HuH-7.5 (cell line): ENCODE results near the gene CC2D1A.
"Not testable (repeated sequence)": the region's sequence is repeated elsewhere in the genome, so short reads cannot be mapped to it uniquely, and the experiment has no call there.

Experiments used
- DNase-seq: peaks from one replicate; pipeline ENCODE4 v3.0.0; 2011; ENCODE audit warnings: low spot score

The CC2D1A gene

DNA sequence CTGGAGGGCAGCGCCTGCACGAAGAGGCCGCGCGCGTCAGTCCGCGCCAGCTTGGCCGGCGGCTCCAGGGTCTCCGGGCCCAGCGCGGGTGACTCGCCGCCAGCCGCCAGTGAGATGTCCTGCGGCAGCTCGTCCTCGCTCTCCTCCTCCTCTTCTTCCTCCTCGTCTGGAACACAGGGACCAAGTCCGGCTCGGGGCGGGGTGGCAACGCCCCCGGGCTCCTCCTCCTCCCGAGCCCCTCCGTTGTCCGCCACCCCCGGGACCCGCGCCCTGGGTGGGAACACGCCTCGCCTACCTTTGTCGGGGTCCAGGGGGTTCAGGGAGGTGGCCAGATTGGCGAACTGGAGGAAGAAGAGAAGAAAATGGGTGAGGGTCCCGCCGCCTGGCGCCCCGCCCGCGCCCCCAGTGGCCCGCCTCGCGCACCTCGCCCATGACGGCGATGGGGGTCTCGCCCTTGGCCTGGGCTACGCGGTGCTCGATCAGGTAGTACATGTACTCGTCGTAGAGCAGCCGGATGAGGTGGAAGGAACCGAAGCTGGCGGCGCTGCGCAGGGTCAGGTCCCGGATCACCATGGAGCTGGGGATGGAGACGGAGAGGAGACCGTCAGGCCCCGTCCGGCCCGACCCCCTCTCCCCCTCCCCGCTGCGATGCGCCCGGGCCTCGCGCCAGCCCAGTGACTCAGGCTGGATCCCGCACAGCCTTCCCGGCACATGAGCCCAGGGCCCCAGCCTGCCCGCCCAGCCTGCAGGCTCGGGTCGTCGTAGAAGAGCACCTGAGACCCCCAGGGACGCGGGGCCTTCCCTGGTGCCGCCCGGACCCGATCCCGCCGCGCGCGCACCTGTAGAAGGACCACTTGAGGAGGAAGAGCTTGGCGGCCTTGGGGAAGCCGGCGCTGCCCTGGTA is 57.0 kb downstream of the CC2D1A start:
- no peak for DNase-seq

- no peak for DNase-seq
Observed at GRCh38 chr19:13963603-13964105, 57.7 kb downstream of the CC2D1A start.

DNA sequence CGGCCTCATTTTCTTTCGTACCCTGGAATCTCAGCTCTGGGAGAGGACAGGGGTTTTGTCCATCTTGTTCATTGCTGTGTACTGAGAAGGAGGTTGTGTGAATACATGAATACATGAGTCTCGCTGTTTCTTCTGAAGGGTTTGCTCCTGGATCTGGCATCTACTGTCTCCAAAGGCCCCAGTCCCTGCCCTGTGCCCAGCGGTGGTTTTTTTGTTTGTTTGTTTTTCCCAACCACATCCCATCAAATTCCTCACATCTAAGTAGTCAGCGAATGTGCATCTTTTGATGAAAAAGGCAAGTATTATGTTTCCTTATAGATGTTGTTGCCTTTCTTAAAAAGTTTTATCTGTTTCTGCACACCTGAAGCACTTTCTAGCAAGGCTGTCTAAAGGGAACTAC is 58.8 kb downstream of the CC2D1A start:
- DNase-seq: no peak

GRCh38 chr19:13965377-13965896 is 59.4 kb downstream of the CC2D1A start:
- DNase-seq: no peak

DNA sequence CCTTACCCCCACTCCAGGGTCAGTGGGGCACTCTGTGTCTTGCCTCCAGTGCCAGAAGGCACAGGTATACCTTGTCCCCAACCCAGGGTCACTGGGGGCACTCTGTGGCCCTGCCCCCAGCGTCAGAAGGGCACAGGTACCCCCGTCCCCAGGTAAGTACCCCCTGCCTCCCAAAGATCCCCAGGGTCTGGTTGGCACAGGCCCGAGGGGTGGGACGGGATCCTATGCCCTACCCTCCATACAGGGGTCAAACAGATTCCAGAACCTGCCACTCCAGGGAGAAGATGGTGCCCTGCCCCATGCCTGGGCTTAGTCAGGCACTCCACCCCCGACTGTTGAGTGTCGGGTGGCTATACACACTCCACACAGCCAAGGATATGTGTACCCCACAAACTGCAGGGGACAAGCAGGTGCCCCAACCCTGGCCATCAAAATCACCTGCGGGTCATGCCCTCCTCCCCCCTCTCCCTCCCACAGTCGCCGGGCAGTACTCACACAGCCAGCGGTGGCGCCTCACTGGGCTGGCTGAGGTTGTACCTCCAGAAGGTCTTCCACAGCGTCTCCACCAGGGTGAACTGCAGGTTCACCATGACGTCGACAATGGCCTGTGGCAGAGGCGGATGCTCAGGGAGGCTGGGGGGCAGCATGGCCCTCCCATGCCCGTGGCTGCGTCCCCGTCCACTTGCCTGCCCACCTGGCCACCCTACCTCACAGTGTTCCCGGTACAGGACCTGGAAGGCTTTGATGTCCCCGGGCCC is 60.1 kb downstream of the CC2D1A start:
- no peak for DNase-seq

DNA sequence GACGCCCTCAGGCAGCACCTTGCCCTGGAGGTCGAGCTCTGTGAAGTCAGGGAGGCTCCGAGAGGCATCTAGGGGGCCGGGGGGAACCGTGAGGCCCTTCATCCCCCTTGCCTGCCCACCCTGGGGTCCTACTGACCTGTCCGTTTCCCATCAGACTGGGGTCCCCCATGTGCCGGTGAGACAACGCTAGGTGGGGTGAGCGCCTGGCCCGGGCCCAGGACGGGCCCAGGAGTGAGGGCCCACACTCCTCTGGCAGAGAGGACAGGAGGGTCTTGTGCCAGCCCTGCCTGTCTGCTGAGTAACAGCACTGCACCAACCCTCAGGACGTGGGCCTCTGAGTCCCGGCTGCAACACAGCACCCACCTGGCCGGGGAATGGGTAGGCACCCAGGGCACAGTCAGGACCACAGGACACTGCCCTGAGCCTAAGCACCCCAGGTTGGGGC is 60.7 kb downstream of the CC2D1A start:
- DNase-seq: no peak

GRCh38 chr19:13967206-13967605 is 61.2 kb downstream of the CC2D1A start:
- not testable (repeated sequence) for DNase-seq

- no peak for DNase-seq
Observed at GRCh38 chr19:13968383-13968935, 62.5 kb downstream of the CC2D1A start.

- DNase-seq: no peak
Observed at GRCh38 chr19:13968999-13969398, 63.0 kb downstream of the CC2D1A start.

- DNase-seq: no peak
Observed at GRCh38 chr19:13969897-13970296, 63.9 kb downstream of the CC2D1A start.

- DNase-seq: not testable (repeated sequence)
Observed at GRCh38 chr19:13971868-13972267, 65.9 kb downstream of the CC2D1A start.

DNA sequence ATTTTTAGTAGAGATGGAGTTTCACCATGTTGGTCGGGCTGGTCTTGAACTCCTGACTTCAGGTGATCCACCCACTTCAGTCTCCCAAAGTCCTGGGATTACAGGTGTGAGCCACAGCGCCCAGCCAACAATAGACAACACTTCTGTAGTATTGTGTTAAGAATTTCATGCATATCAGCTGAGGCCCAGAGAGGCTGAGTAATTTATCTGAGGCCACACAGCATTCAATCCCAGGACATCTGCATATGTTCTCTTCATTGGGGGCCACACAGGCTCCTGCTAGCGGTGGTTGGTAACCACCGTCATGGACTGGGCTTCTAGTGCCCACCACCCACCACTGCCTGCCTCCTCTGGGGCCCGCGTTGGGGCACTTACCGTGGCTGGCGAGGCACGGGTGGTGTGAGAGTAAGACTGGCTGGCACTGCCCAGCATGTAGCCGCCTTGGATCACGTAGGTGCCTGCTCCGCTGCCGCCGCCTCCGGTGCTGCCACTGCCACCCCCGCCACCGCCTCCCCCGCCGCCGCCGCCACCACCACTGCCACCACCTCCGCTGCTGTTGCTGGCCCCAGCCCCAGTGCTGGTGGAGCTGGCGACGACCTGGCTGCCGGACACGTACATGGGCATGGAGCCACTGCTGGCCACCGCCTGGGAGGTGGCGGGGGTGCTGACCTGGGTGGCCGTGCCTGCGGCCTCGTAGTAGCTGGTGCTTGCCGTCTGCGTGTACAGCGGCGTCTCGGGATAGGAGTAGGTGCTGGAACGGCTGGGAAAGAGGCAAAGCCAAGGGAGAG is 66.6 kb downstream of the CC2D1A start:
- no peak for DNase-seq

DNA sequence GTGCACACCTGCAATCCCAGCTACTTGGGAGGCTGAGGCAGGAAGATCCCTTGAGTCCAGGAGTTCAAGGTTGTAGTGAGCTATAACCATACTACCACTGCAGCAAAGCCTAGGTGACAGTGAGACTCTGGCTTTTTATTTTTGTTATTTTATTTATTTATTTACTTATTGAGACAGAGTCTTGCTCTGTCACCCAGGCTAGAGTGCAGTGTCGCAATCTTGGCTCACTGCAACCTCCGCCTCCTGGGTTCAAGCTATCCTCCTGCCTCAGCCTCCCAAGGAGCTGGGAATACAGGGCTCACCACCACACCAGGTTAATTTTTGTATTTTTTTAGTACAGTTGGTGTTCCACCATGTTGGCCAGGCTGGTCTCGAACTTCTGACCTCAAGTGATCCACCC is 67.5 kb downstream of the CC2D1A start:
- not testable (repeated sequence) for DNase-seq

- peak; percentile 56 for DNase-seq
Observed at GRCh38 chr19:13974073-13974472, 68.1 kb downstream of the CC2D1A start.

- no peak for DNase-seq
Observed at GRCh38 chr19:13975870-13976269, 69.9 kb downstream of the CC2D1A start.

DNA sequence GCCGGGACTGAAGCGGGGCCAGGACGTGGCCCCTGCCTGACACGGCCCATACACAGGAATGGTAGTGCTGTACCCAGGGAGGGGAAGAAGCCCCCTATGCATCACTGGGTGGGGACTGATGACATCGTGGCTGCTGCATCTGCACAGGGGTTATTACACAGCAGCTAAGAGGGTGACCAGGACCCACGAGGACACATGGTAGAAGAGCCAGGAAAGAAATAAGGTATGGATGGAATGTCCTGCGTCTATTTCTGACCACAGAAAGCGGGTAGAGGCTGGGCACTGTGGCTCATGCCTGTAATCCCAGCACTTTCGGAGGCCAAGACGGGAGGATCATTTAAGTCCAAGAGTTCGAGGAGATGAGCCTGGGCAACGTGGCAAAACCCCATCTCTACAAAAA is 70.4 kb downstream of the CC2D1A start:
- DNase-seq: no peak

GRCh38 chr19:13977803-13978202 is 71.8 kb downstream of the CC2D1A start:
- DNase-seq: no peak

DNA sequence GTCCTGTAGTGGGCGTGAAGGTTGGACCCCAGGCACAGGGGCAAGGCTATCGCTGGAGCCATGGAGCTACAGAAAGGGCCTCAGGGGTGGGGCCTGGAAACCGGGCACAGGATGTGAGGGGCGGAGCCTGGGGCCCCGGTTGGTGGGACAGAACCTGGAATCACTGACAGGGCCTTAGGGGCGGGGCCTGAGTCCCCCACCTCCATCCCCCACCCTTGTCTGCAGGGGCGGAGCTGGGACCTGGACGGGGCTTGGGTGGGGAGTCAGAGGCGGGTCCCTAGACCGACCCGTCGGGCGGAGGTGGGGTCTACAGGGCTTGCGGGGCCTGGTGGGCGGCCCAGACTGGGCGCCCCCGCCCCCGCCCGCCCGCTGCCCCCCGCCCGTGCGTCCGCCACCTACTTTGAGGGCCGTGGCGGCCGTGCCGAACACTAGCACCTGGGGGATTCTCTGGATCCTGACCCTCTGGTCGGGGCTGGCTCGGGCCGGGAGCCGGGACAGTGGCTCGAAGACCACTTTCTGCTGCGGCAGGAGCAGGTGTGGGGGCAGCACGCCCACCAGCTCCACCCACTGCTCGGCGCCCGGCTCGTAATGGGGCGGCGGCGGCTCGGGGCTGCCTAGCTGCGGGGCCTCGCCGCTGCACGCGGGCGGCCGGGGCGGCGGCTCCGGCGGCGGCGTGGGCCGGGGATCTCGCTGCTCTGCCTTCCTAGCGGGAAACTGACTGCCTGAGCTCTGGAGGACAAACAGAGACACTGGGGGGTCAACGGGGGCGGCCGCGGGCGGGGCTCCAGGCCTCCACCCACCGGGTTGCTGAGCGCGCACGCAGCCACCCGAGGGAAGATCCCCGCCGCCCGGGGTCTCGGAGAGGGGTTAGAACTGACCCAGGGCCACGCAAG is 72.6 kb downstream of the CC2D1A start:
- no peak for DNase-seq

DNA sequence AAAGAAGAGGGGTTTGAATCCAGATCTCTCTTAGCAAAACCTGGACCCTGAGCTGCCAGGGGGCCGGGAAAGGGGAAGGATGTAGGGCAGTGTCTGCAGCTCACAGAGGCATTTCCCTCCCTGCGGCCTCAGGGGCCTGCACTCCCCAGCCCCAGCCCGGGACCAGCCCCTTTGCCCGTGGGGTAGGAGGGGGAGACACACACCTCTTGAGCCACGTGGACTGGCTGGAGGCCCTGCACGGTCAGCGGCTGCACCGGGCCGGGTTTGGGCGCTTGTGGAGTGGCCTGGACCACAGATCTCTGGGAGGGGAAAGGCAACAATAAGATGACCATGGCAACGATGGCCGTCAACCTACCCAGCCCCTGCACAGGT is 73.2 kb downstream of the CC2D1A start:
- no peak for DNase-seq

GRCh38 chr19:13979686-13980085 is 73.7 kb downstream of the CC2D1A start:
- no peak for DNase-seq

DNA sequence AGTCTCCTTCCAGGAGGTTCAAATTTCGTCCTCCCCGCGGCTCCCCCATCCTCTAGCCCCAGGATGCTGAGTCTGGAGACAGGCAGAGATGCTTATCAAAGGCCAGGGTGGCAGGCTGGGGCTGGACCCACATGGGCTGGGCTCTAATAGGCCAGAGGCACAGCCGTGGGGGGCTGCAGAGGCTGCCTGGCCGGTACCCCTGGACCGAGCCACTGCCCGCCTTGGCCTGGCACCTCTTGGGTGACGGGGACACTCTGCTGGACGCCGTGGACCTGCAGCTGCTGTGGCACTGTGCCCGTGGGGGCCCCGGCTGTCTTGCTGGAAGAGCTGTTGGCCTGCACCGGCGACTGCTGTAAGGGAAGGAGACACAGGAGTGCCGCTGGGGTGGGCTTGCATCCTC is 74.3 kb downstream of the CC2D1A start:
- no peak for DNase-seq
